GM12872 (cell line): Measurements from ENCODE around the gene INTS6.

Experiments used
- CTCF ChIP-seq: IDR thresholded peaks from 3 replicates; pipeline ENCODE4 v1.5.1; 2011; ENCODE audit warnings: low read depth, mild to moderate bottlenecking, low read length, moderate library complexity; ENCODE audit not compliant: insufficient read depth

INTS6 gene

GRCh38 chr13:51341232-51341631 is 111.6 kb downstream of the INTS6 start:
- no peak for TF ChIP-seq CTCF

- TF ChIP-seq CTCF = no peak
Observed at GRCh38 chr13:51339952-51340732, 112.7 kb downstream of the INTS6 start.

- TF ChIP-seq CTCF = no peak
Observed at GRCh38 chr13:51339354-51339753, 113.5 kb downstream of the INTS6 start, which contains the start of gene SERPINE3. Gene SERPINE3 (plus strand): TSS chr13:51339691. CDS start chr13:51341092, 1,401 bp downstream.

GRCh38 chr13:51336746-51337145 is 116.1 kb downstream of the INTS6 start:
- TF ChIP-seq CTCF = no peak

- no peak for TF ChIP-seq CTCF
Observed at GRCh38 chr13:51333826-51334225, 119.0 kb downstream of the INTS6 start.

- TF ChIP-seq CTCF = no peak
Observed at GRCh38 chr13:51333421-51333820, 119.4 kb downstream of the INTS6 start.

GRCh38 chr13:51332566-51333361 is 120.1 kb downstream of the INTS6 start:
- no peak for TF ChIP-seq CTCF
